EL (cell line): ENCODE data around the gene MYOM3.
"Not testable (repeated sequence)": the region's sequence is repeated elsewhere in the genome, so short reads cannot be mapped to it uniquely, and the experiment has no call there.

Experiments
- DNase-seq: peaks from one replicate; pipeline ENCODE4 v3.0.0-alpha.2; 2016

MYOM3 gene

GRCh38 chr1:24069817-24070216 is 42.1 kb downstream of the MYOM3 start:
- DNase-seq, result no peak

GRCh38 chr1:24067978-24068377 is 44.0 kb downstream of the MYOM3 start:
- DNase-seq, result no peak

GRCh38 chr1:24065304-24065703 is 46.6 kb downstream of the MYOM3 start:
- no peak for DNase-seq

GRCh38 chr1:24062221-24062620 is 49.7 kb downstream of the MYOM3 start:
- no peak for DNase-seq

- no peak for DNase-seq
Measured at GRCh38 chr1:24060482-24060881, 51.5 kb downstream of the MYOM3 start.

GRCh38 chr1:24058671-24059455 is 53.1 kb downstream of the MYOM3 start:
- DNase-seq, result no peak

GRCh38 chr1:24057171-24057570 is 54.8 kb downstream of the MYOM3 start:
- no peak for DNase-seq

GRCh38 chr1:24055681-24056080 is 56.3 kb downstream of the MYOM3 start:
- no peak for DNase-seq

GRCh38 chr1:24052220-24052619 is 59.7 kb downstream of the MYOM3 start:
- no peak for DNase-seq

GRCh38 chr1:24051206-24051945 is 60.6 kb downstream of the MYOM3 start:
- no peak for DNase-seq

- no peak for DNase-seq
Measured at GRCh38 chr1:24049733-24050132, 62.2 kb downstream of the MYOM3 start.

GRCh38 chr1:24048894-24049293 is 63.0 kb downstream of the MYOM3 start:
- not testable (repeated sequence) for DNase-seq

GRCh38 chr1:24048205-24048869 is 63.6 kb downstream of the MYOM3 start:
- DNase-seq, result peak; percentile 29

- DNase-seq, result peak; percentile 77
Measured at GRCh38 chr1:24047110-24047477, 64.8 kb downstream of the MYOM3 start.

- peak; percentile 18 for DNase-seq
Measured at GRCh38 chr1:24045771-24046170, 66.2 kb downstream of the MYOM3 start.

- DNase-seq, result not testable (repeated sequence)
Measured at GRCh38 chr1:24044672-24045071, 67.3 kb downstream of the MYOM3 start.

GRCh38 chr1:24043345-24044032 is 68.4 kb downstream of the MYOM3 start:
- no peak for DNase-seq

GRCh38 chr1:24042315-24042714 is 69.6 kb downstream of the MYOM3 start:
- no peak for DNase-seq

- DNase-seq, result no peak
Measured at GRCh38 chr1:24036088-24036487, 75.8 kb downstream of the MYOM3 start.

GRCh38 chr1:24032981-24033380 is 79.0 kb downstream of the MYOM3 start:
- no peak for DNase-seq

GRCh38 chr1:24030976-24031516 is 80.9 kb downstream of the MYOM3 start:
- not testable (repeated sequence) for DNase-seq

- DNase-seq, result peak; percentile 60
Measured at GRCh38 chr1:24027838-24028468, 84.0 kb downstream of the MYOM3 start.
